ENCODE data around the gene RASAL1.

Gene RASAL1

GRCh38 chr12:113109872-113110599, 25.5 kb downstream of the RASAL1 start:
- Histone ChIP-seq H3K36me3 (ENCODE audit: control insufficient read depth, insufficient read depth, low read length) (no peaks in the 10 kb centered on the region), H3K27me3 (ENCODE audit: control insufficient read depth, insufficient read depth, low read length) (no peaks in the 10 kb centered on the region), H3K4me1 (ENCODE audit: control insufficient read depth, insufficient read depth, low read length) (no peaks in the 10 kb centered on the region), H3K9me3 (ENCODE audit: control insufficient read depth, insufficient read depth, low read length) (no peaks in the 10 kb centered on the region), H3K9ac (ENCODE audit: low read depth, low read length) (no peak overlapping the region), H3K4me3 (ENCODE audit: low read depth, low read length) (no peak overlapping the region)

GRCh38 chr12:113109360-113109759, 26.2 kb downstream of the RASAL1 start:
- H3K9me3 ChIP-seq (ENCODE audit: control insufficient read depth, insufficient read depth, low read length), result no peaks in the 10 kb centered on the region
- H3K27me3 ChIP-seq (ENCODE audit: control insufficient read depth, insufficient read depth, low read length), result peaks cover 3% of the 10 kb centered on the region
- no peaks in the 10 kb centered on the region for H3K4me1 ChIP-seq (ENCODE audit: control insufficient read depth, insufficient read depth, low read length)
- no peaks in the 10 kb centered on the region for H3K36me3 ChIP-seq (ENCODE audit: control insufficient read depth, insufficient read depth, low read length)
- no peak overlapping the region for H3K4me3 ChIP-seq (ENCODE audit: low read depth, low read length)
- no peak overlapping the region for H3K9ac ChIP-seq (ENCODE audit: low read depth, low read length)

GRCh38 chr12:113108308-113108707, 27.3 kb downstream of the RASAL1 start:
- Histone ChIP-seq H3K4me3 (ENCODE audit: low read depth, low read length) (no peak overlapping the region), H3K27me3 (ENCODE audit: control insufficient read depth, insufficient read depth, low read length) (peaks cover 3% of the 10 kb centered on the region), H3K9ac (ENCODE audit: low read depth, low read length) (no peak overlapping the region), H3K36me3 (ENCODE audit: control insufficient read depth, insufficient read depth, low read length) (no peaks in the 10 kb centered on the region), H3K4me1 (ENCODE audit: control insufficient read depth, insufficient read depth, low read length) (no peaks in the 10 kb centered on the region), H3K9me3 (ENCODE audit: control insufficient read depth, insufficient read depth, low read length) (no peaks in the 10 kb centered on the region)

GRCh38 chr12:113106361-113106760, 29.2 kb downstream of the RASAL1 start:
- Histone ChIP-seq H3K9me3 (ENCODE audit: control insufficient read depth, insufficient read depth, low read length) (no peaks in the 10 kb centered on the region), H3K27me3 (ENCODE audit: control insufficient read depth, insufficient read depth, low read length) (peaks cover 3% of the 10 kb centered on the region), H3K36me3 (ENCODE audit: control insufficient read depth, insufficient read depth, low read length) (no peaks in the 10 kb centered on the region), H3K4me3 (ENCODE audit: low read depth, low read length) (no peak overlapping the region), H3K4me1 (ENCODE audit: control insufficient read depth, insufficient read depth, low read length) (no peaks in the 10 kb centered on the region), H3K9ac (ENCODE audit: low read depth, low read length) (no peak overlapping the region)

GRCh38 chr12:113105606-113106271, 29.8 kb downstream of the RASAL1 start:
- H3K36me3 ChIP-seq (ENCODE audit: control insufficient read depth, insufficient read depth, low read length), result no peaks in the 10 kb centered on the region
- peaks cover 3% of the 10 kb centered on the region for H3K27me3 ChIP-seq (ENCODE audit: control insufficient read depth, insufficient read depth, low read length)
- H3K4me1 ChIP-seq (ENCODE audit: control insufficient read depth, insufficient read depth, low read length), result no peaks in the 10 kb centered on the region
- no peak overlapping the region for H3K4me3 ChIP-seq (ENCODE audit: low read depth, low read length)
- no peak overlapping the region for H3K9ac ChIP-seq (ENCODE audit: low read depth, low read length)
- no peaks in the 10 kb centered on the region for H3K9me3 ChIP-seq (ENCODE audit: control insufficient read depth, insufficient read depth, low read length)

GRCh38 chr12:113104953-113105510, 30.5 kb downstream of the RASAL1 start:
- Histone ChIP-seq H3K36me3 (ENCODE audit: control insufficient read depth, insufficient read depth, low read length) (no peaks in the 10 kb centered on the region), H3K4me3 (ENCODE audit: low read depth, low read length) (no peak overlapping the region), H3K27me3 (ENCODE audit: control insufficient read depth, insufficient read depth, low read length) (peaks cover 3% of the 10 kb centered on the region), H3K9ac (ENCODE audit: low read depth, low read length) (no peak overlapping the region), H3K4me1 (ENCODE audit: control insufficient read depth, insufficient read depth, low read length) (no peaks in the 10 kb centered on the region), H3K9me3 (ENCODE audit: control insufficient read depth, insufficient read depth, low read length) (no peaks in the 10 kb centered on the region)

- H3K4me3 ChIP-seq (ENCODE audit: low read depth, low read length), result peak overlapping the region; percentile 64
- no peak overlapping the region for H3K9ac ChIP-seq (ENCODE audit: low read depth, low read length)
- no peaks in the 10 kb centered on the region for H3K36me3 ChIP-seq (ENCODE audit: control insufficient read depth, insufficient read depth, low read length)
Observed at GRCh38 chr12:113103756-113104450, 31.7 kb downstream of the RASAL1 start.

GRCh38 chr12:113102811-113103210, 32.8 kb downstream of the RASAL1 start:
- Histone ChIP-seq H3K9me3 (ENCODE audit: control insufficient read depth, insufficient read depth, low read length) (no peaks in the 10 kb centered on the region), H3K4me1 (ENCODE audit: control insufficient read depth, insufficient read depth, low read length) (peaks cover 3% of the 10 kb centered on the region), H3K36me3 (ENCODE audit: control insufficient read depth, insufficient read depth, low read length) (no peaks in the 10 kb centered on the region), H3K4me3 (ENCODE audit: low read depth, low read length) (no peak overlapping the region), H3K27me3 (ENCODE audit: control insufficient read depth, insufficient read depth, low read length) (peaks cover 3% of the 10 kb centered on the region), H3K9ac (ENCODE audit: low read depth, low read length) (no peak overlapping the region)

More at GRCh38 chr12:113103756-113104450, 31.7 kb downstream of the RASAL1 start:
- Histone ChIP-seq H3K27me3 (ENCODE audit: control insufficient read depth, insufficient read depth, low read length) (peaks cover 3% of the 10 kb centered on the region), H3K4me1 (ENCODE audit: control insufficient read depth, insufficient read depth, low read length) (no peaks in the 10 kb centered on the region), H3K9me3 (ENCODE audit: control insufficient read depth, insufficient read depth, low read length) (no peaks in the 10 kb centered on the region)

GRCh38 chr12:113101751-113102150, 33.8 kb downstream of the RASAL1 start:
- Histone ChIP-seq H3K36me3 (ENCODE audit: control insufficient read depth, insufficient read depth, low read length) (no peaks in the 10 kb centered on the region), H3K27me3 (ENCODE audit: control insufficient read depth, insufficient read depth, low read length) (peaks cover 3% of the 10 kb centered on the region), H3K9ac (ENCODE audit: low read depth, low read length) (no peak overlapping the region), H3K4me1 (ENCODE audit: control insufficient read depth, insufficient read depth, low read length) (peaks cover 3% of the 10 kb centered on the region), H3K4me3 (ENCODE audit: low read depth, low read length) (no peak overlapping the region), H3K9me3 (ENCODE audit: control insufficient read depth, insufficient read depth, low read length) (no peaks in the 10 kb centered on the region)

GRCh38 chr12:113099764-113100163, 35.8 kb downstream of the RASAL1 start:
- Histone ChIP-seq H3K4me1 (ENCODE audit: control insufficient read depth, insufficient read depth, low read length) (peaks cover 3% of the 10 kb centered on the region), H3K9ac (ENCODE audit: low read depth, low read length) (no peak overlapping the region)

GRCh38 chr12:113099364-113099763, 36.2 kb downstream of the RASAL1 start:
- no peaks in the 10 kb centered on the region for H3K36me3 ChIP-seq (ENCODE audit: control insufficient read depth, insufficient read depth, low read length)
- no peaks in the 10 kb centered on the region for H3K9me3 ChIP-seq (ENCODE audit: control insufficient read depth, insufficient read depth, low read length)
- H3K4me1 ChIP-seq (ENCODE audit: control insufficient read depth, insufficient read depth, low read length), result peaks cover 3% of the 10 kb centered on the region
- no peaks in the 10 kb centered on the region for H3K27me3 ChIP-seq (ENCODE audit: control insufficient read depth, insufficient read depth, low read length)
- H3K4me3 ChIP-seq (ENCODE audit: low read depth, low read length), result no peak overlapping the region
- H3K9ac ChIP-seq (ENCODE audit: low read depth, low read length), result no peak overlapping the region

More at GRCh38 chr12:113099764-113100163, 35.8 kb downstream of the RASAL1 start:
- Histone ChIP-seq H3K27me3 (ENCODE audit: control insufficient read depth, insufficient read depth, low read length) (peaks cover 2% of the 10 kb centered on the region), H3K4me3 (ENCODE audit: low read depth, low read length) (no peak overlapping the region), H3K36me3 (ENCODE audit: control insufficient read depth, insufficient read depth, low read length) (no peaks in the 10 kb centered on the region), H3K9me3 (ENCODE audit: control insufficient read depth, insufficient read depth, low read length) (no peaks in the 10 kb centered on the region)

All from iPS-15b (cell line).